WTC11 (cell line): ENCODE results near the gene ICAM3.
A peak's percentile ranks its signal among the peaks of the same experiment; 100 is the strongest.

Experiments used
- CREB1 ChIP-seq: sonication (generic); formaldehyde crosslinking; IDR thresholded peaks from 2 replicates; pipeline ENCODE4 v1.8.0; 2023; ENCODE audit warnings: mild to moderate bottlenecking, missing genetic modification reagents
- CTCF ChIP-seq: fragments of 200-600 bp; IDR thresholded peaks from 2 replicates; pipeline ENCODE4 v1.8.0; 2022; ENCODE audit warnings: antibody characterized with exemption
- MAX ChIP-seq: sonication (generic); formaldehyde crosslinking; IDR thresholded peaks from 2 replicates; pipeline ENCODE4 v1.8.0; 2022; ENCODE audit warnings: mild to moderate bottlenecking, missing genetic modification reagents
- TCF7 ChIP-seq: sonication (generic); formaldehyde crosslinking; IDR thresholded peaks from 2 replicates; pipeline ENCODE4 v1.8.0; 2022; ENCODE audit warnings: mild to moderate bottlenecking, low read depth, missing genetic modification reagents, moderate library complexity
- TF ChIP-seq, protein P1 (sequence below): sonication (generic); formaldehyde crosslinking; IDR thresholded peaks from 2 replicates; pipeline ENCODE4 v1.8.0; 2022; ENCODE audit warnings: missing genetic modification reagents

- TF ChIP-seq CTCF: no peak
- no peak for TF ChIP-seq TCF7 (CRISPR knock-in tag)
- TF ChIP-seq, protein P1, sequence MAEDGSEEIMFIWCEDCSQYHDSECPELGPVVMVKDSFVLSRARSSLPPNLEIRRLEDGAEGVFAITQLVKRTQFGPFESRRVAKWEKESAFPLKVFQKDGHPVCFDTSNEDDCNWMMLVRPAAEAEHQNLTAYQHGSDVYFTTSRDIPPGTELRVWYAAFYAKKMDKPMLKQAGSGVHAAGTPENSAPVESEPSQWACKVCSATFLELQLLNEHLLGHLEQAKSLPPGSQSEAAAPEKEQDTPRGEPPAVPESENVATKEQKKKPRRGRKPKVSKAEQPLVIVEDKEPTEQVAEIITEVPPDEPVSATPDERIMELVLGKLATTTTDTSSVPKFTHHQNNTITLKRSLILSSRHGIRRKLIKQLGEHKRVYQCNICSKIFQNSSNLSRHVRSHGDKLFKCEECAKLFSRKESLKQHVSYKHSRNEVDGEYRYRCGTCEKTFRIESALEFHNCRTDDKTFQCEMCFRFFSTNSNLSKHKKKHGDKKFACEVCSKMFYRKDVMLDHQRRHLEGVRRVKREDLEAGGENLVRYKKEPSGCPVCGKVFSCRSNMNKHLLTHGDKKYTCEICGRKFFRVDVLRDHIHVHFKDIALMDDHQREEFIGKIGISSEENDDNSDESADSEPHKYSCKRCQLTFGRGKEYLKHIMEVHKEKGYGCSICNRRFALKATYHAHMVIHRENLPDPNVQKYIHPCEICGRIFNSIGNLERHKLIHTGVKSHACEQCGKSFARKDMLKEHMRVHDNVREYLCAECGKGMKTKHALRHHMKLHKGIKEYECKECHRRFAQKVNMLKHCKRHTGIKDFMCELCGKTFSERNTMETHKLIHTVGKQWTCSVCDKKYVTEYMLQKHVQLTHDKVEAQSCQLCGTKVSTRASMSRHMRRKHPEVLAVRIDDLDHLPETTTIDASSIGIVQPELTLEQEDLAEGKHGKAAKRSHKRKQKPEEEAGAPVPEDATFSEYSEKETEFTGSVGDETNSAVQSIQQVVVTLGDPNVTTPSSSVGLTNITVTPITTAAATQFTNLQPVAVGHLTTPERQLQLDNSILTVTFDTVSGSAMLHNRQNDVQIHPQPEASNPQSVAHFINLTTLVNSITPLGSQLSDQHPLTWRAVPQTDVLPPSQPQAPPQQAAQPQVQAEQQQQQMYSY: 0 out of 2 replicates have a peak, but pooled peaks have one; percentile 16
- no peak for TF ChIP-seq CREB1 (CRISPR knock-in tag)
- TF ChIP-seq MAX (CRISPR knock-in tag): peak; percentile 91
Measured at GRCh38 chr19:10289167-10289835, 50.1 kb downstream of the ICAM3 start.
